GF-D8 (cell line): ENCODE data around the gene MXRA7.
A peak's percentile ranks its signal among the peaks of the same experiment; 100 is the strongest.
"Not testable (repeated sequence)": the region's sequence is repeated elsewhere in the genome, so short reads cannot be mapped to it uniquely, and the experiment has no call there.

Experiments used
- DNase-seq: peaks from one replicate; lab custom pipeline; 2025; lab: John Stamatoyannopoulos, UW

Gene MXRA7

GRCh38 chr17:76710863-76711611 lies at the start of gene MXRA7:
Gene MXRA7, minus strand, starts transcription at chr17:76710965. Its CDS starts 19 bp downstream, at chr17:76710946.
- no peak for DNase-seq

- DNase-seq: no peak
Observed at GRCh38 chr17:76758570-76758969, 47.8 kb upstream of the MXRA7 start.

- DNase-seq: no peak
Observed at GRCh38 chr17:76757256-76757655, 46.5 kb upstream of the MXRA7 start.

GRCh38 chr17:76755285-76755684 lies 44.5 kb upstream of the MXRA7 start:
- no peak for DNase-seq

- DNase-seq: no peak
Observed at GRCh38 chr17:76753061-76753961, 42.5 kb upstream of the MXRA7 start.

GRCh38 chr17:76752006-76752405 lies 41.2 kb upstream of the MXRA7 start:
- DNase-seq: no peak

- no peak for DNase-seq
Observed at GRCh38 chr17:76751416-76751993, 40.7 kb upstream of the MXRA7 start.

GRCh38 chr17:76748657-76749056 lies 37.9 kb upstream of the MXRA7 start:
- no peak for DNase-seq

GRCh38 chr17:76747716-76748363 lies 37.1 kb upstream of the MXRA7 start:
- no peak for DNase-seq

GRCh38 chr17:76745785-76746184 lies 35.0 kb upstream of the MXRA7 start:
- not testable (repeated sequence) for DNase-seq

GRCh38 chr17:76744747-76745146 lies 34.0 kb upstream of the MXRA7 start:
- DNase-seq: no peak

GRCh38 chr17:76742958-76743357 lies 32.2 kb upstream of the MXRA7 start:
- DNase-seq: no peak

GRCh38 chr17:76740329-76741118 lies 29.8 kb upstream of the MXRA7 start:
- DNase-seq: no peak

- not testable (repeated sequence) for DNase-seq
Observed at GRCh38 chr17:76739568-76740115, 28.9 kb upstream of the MXRA7 start.

GRCh38 chr17:76738468-76738850 lies 27.7 kb upstream of the MXRA7 start:
- DNase-seq: no peak

GRCh38 chr17:76737676-76738467 lies 27.1 kb upstream of the MXRA7 start, which contains the start of gene MFSD11:
Gene MFSD11, plus strand, starts transcription at chr17:76738119. Its CDS starts 234 bp downstream, at chr17:76738353.
- peak; percentile 85 for DNase-seq

- DNase-seq: peak; percentile 96
Observed at GRCh38 chr17:76737082-76737675, 26.4 kb upstream of the MXRA7 start, which contains the start of gene SRSF2. Gene SRSF2, minus strand, starts transcription at chr17:76737331. Its CDS starts 171 bp downstream, at chr17:76737160.

- DNase-seq: no peak
Observed at GRCh38 chr17:76736349-76737081, 25.8 kb upstream of the MXRA7 start.
